Measurements from ENCODE around the gene MED13L.

MED13L gene

GRCh38 chr12:115936997-115937916 lies 340.2 kb downstream of the MED13L start:
- Mint-ChIP-seq H3K9me3 (peaks cover 9% of the 10 kb centered on the region), H3K27me3 (peaks cover 9% of the 10 kb centered on the region), H3K36me3 (no peaks in the 10 kb centered on the region), H3K27ac (no peak overlapping the region), H3K4me1 (no peaks in the 10 kb centered on the region), H3K4me3 (no peak overlapping the region)

GRCh38 chr12:115934877-115935276 lies 342.6 kb downstream of the MED13L start:
- no peak overlapping the region for H3K4me3 Mint-ChIP-seq

GRCh38 chr12:115934046-115934445 lies 343.4 kb downstream of the MED13L start:
- Mint-ChIP-seq H3K9me3 (peaks cover 6% of the 10 kb centered on the region), H3K27ac (no peak overlapping the region), H3K4me3 (no peak overlapping the region), H3K27me3 (peaks cover 9% of the 10 kb centered on the region), H3K4me1 (no peaks in the 10 kb centered on the region), H3K36me3 (no peaks in the 10 kb centered on the region)

More at GRCh38 chr12:115934877-115935276, 342.6 kb downstream of the MED13L start:
- H3K36me3 Mint-ChIP-seq, result no peaks in the 10 kb centered on the region
- H3K9me3 Mint-ChIP-seq, result peaks cover 9% of the 10 kb centered on the region
- no peaks in the 10 kb centered on the region for H3K4me1 Mint-ChIP-seq
- no peak overlapping the region for H3K27ac Mint-ChIP-seq
- H3K27me3 Mint-ChIP-seq, result peaks cover 11% of the 10 kb centered on the region

- Mint-ChIP-seq H3K9me3 (no peaks in the 10 kb centered on the region), H3K36me3 (no peaks in the 10 kb centered on the region), H3K27ac (no peak overlapping the region), H3K4me3 (no peak overlapping the region), H3K27me3 (peaks cover 7% of the 10 kb centered on the region), H3K4me1 (no peaks in the 10 kb centered on the region)
Observed at GRCh38 chr12:115932066-115932465, 345.4 kb downstream of the MED13L start.

- H3K4me1 Mint-ChIP-seq, result no peaks in the 10 kb centered on the region
Observed at GRCh38 chr12:115930336-115930735, 347.2 kb downstream of the MED13L start.

GRCh38 chr12:115926037-115926670 lies 351.3 kb downstream of the MED13L start:
- Mint-ChIP-seq H3K36me3 (peaks cover 1% of the 10 kb centered on the region), H3K4me1 (no peaks in the 10 kb centered on the region), H3K27ac (no peak overlapping the region), H3K27me3 (peaks cover 13% of the 10 kb centered on the region), H3K9me3 (no peaks in the 10 kb centered on the region), H3K4me3 (no peak overlapping the region)

More at GRCh38 chr12:115930336-115930735, 347.2 kb downstream of the MED13L start:
- Mint-ChIP-seq H3K4me3 (no peak overlapping the region), H3K27me3 (peaks cover 10% of the 10 kb centered on the region), H3K36me3 (no peaks in the 10 kb centered on the region), H3K9me3 (no peaks in the 10 kb centered on the region), H3K27ac (no peak overlapping the region)

GRCh38 chr12:115923851-115924250 lies 353.6 kb downstream of the MED13L start:
- Mint-ChIP-seq H3K36me3 (peaks cover 1% of the 10 kb centered on the region), H3K4me1 (no peaks in the 10 kb centered on the region), H3K27ac (no peak overlapping the region), H3K9me3 (no peaks in the 10 kb centered on the region), H3K4me3 (no peak overlapping the region), H3K27me3 (peaks cover 12% of the 10 kb centered on the region)

GRCh38 chr12:115922952-115923564 lies 354.4 kb downstream of the MED13L start:
- Mint-ChIP-seq H3K36me3 (peaks cover 1% of the 10 kb centered on the region), H3K9me3 (no peaks in the 10 kb centered on the region), H3K27me3 (peaks cover 14% of the 10 kb centered on the region), H3K4me1 (no peaks in the 10 kb centered on the region), H3K27ac (no peak overlapping the region), H3K4me3 (no peak overlapping the region)

- H3K4me1 Mint-ChIP-seq, result no peaks in the 10 kb centered on the region
- H3K4me3 Mint-ChIP-seq, result no peak overlapping the region
- H3K27ac Mint-ChIP-seq, result no peak overlapping the region
- peaks cover 25% of the 10 kb centered on the region for H3K27me3 Mint-ChIP-seq
- H3K9me3 Mint-ChIP-seq, result no peaks in the 10 kb centered on the region
- H3K36me3 Mint-ChIP-seq, result peaks cover 1% of the 10 kb centered on the region
Observed at GRCh38 chr12:115920395-115921183, 356.9 kb downstream of the MED13L start.

GRCh38 chr12:115918763-115919162 lies 358.7 kb downstream of the MED13L start:
- H3K27ac Mint-ChIP-seq, result no peak overlapping the region
- H3K27me3 Mint-ChIP-seq, result peaks cover 22% of the 10 kb centered on the region
- no peaks in the 10 kb centered on the region for H3K9me3 Mint-ChIP-seq

GRCh38 chr12:115916910-115917668 lies 360.4 kb downstream of the MED13L start:
- H3K4me1 Mint-ChIP-seq, result no peaks in the 10 kb centered on the region
- H3K9me3 Mint-ChIP-seq, result no peaks in the 10 kb centered on the region
- no peak overlapping the region for H3K27ac Mint-ChIP-seq
- no peak overlapping the region for H3K4me3 Mint-ChIP-seq
- H3K36me3 Mint-ChIP-seq, result peaks cover 1% of the 10 kb centered on the region
- peaks cover 22% of the 10 kb centered on the region for H3K27me3 Mint-ChIP-seq

More at GRCh38 chr12:115918763-115919162, 358.7 kb downstream of the MED13L start:
- Mint-ChIP-seq H3K36me3 (peaks cover 1% of the 10 kb centered on the region), H3K4me1 (no peaks in the 10 kb centered on the region), H3K4me3 (no peak overlapping the region)

- Mint-ChIP-seq H3K4me3 (no peak overlapping the region), H3K4me1 (no peaks in the 10 kb centered on the region), H3K9me3 (no peaks in the 10 kb centered on the region), H3K27ac (no peak overlapping the region), H3K36me3 (no peaks in the 10 kb centered on the region), H3K27me3 (peaks cover 19% of the 10 kb centered on the region)
Observed at GRCh38 chr12:115914122-115914521, 363.4 kb downstream of the MED13L start.

- Mint-ChIP-seq H3K4me1 (no peaks in the 10 kb centered on the region), H3K27ac (no peak overlapping the region), H3K9me3 (no peaks in the 10 kb centered on the region), H3K4me3 (no peak overlapping the region), H3K27me3 (peaks cover 17% of the 10 kb centered on the region), H3K36me3 (no peaks in the 10 kb centered on the region)
Observed at GRCh38 chr12:115912440-115912839, 365.1 kb downstream of the MED13L start.

GRCh38 chr12:115911360-115911759 lies 366.1 kb downstream of the MED13L start:
- no peaks in the 10 kb centered on the region for H3K36me3 Mint-ChIP-seq
- no peaks in the 10 kb centered on the region for H3K9me3 Mint-ChIP-seq
- H3K27ac Mint-ChIP-seq, result no peak overlapping the region
- H3K4me3 Mint-ChIP-seq, result no peak overlapping the region
- H3K27me3 Mint-ChIP-seq, result peaks cover 18% of the 10 kb centered on the region
- no peaks in the 10 kb centered on the region for H3K4me1 Mint-ChIP-seq
